KOPT-K1 (cell line): ENCODE measurements around the gene FBXO44.
"Not testable (repeated sequence)": the region's sequence is repeated elsewhere in the genome, so short reads cannot be mapped to it uniquely, and the experiment has no call there.

Experiments used
- H3K27ac ChIP-seq: fragments of 200-600 bp; sonication (generic); 2 replicates; pipeline ENCODE4 v1.5.1; 2016; ENCODE audit warnings: antibody characterized with exemption, mild to moderate bottlenecking, low read depth, low read length; ENCODE audit not compliant: poor library complexity, severe bottlenecking
- H3K36me3 ChIP-seq: fragments of 200-600 bp; sonication (generic); 2 replicates; pipeline ENCODE4 v1.5.1; 2017; ENCODE audit warnings: antibody characterized with exemption, mild to moderate bottlenecking, low read length, moderate library complexity; ENCODE audit not compliant: insufficient read depth
- H3K9me3 ChIP-seq: fragments of 200-600 bp; sonication (generic); 2 replicates; pipeline ENCODE4 v1.5.1; 2017; ENCODE audit warnings: antibody characterized with exemption, low read length, mild to moderate bottlenecking; ENCODE audit not compliant: insufficient read depth, poor library complexity, severe bottlenecking

Gene FBXO44

DNA sequence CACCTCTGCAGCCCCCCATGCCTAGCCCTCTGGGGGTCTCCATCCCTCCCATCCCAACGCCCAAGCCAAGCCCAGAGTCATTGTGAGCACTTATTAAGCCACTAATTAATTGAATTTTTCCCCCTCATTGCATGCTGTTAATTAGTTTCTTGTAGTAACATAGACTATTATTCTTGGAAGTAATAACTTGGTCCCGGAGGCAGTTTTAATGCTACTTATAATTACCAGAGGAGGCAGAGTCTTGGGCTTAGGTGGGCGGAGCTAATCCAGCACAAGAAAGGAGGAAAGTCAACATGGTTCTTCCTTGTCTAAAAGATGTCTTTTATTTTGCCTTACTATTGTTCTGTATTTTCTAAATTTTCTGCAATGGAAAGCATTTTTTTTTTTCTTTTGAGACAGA, 28.1 kb upstream of the FBXO44 start:
- Histone ChIP-seq H3K27ac (no peak overlapping the region), H3K36me3 (no peaks in the 10 kb centered on the region), H3K9me3 (no peaks in the 10 kb centered on the region)

DNA sequence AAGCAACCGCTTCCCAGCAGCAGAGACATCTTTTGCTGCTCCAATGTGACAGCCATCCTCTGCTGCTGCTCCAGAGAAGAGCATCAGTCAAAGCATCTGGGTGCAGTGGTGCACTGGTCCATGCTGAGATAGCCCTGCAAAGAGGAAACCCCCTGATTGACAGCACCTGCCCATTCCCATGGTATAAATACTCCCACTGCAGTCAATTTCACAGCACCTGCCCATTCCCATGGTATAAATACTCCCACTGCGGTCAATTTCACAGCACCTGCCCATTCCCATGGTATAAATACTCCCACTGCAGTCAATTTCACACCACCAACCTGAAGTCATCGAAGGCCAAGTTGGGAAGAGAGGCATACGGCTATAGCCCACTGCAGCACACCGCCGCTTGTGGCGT, 25.9 kb upstream of the FBXO44 start:
- no peak overlapping the region for H3K27ac ChIP-seq
- H3K36me3 ChIP-seq: no peaks in the 10 kb centered on the region
- H3K9me3 ChIP-seq: no peaks in the 10 kb centered on the region

DNA sequence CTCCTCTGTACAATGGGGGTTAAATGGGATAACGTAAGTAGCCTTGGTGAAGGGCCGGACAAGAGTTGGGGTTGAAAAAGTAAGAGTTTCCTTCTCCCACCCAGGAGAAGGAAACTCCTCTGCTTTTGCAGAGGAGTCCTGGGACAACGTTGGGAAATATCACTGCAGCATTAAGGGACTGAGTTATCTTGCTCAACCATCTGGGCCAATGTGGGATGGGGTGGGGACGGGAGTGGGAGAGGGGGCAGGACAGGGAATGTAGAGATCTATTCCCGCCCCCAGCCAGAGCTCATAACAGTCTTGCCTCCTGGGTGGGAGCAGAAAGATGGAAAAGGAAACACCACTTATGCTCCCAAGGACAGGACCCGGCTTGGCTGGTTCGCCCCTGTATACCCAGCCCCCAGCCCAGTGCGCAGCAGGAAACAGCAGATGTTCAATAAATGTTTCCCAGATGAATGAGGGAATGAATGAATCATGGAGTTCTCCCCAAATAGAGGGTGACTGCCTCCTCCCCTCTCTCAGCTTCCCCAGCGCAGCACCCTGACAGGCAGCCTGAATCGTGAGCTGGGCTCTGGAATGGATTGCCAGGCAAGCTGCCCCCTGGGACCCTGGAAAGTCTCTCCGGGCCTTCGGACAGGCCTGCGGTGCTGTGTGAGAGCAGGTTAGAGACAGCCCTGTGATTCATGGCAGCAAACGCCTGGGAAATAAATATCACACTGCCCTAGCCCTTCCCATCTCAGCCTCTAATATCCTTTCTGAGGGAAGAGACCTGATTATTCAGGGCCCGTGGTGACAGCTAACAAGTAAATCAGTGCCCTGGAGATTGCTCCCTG, 25.3 kb upstream of the FBXO44 start:
- Histone ChIP-seq H3K27ac (no peak overlapping the region), H3K9me3 (no peaks in the 10 kb centered on the region), H3K36me3 (no peaks in the 10 kb centered on the region)

DNA sequence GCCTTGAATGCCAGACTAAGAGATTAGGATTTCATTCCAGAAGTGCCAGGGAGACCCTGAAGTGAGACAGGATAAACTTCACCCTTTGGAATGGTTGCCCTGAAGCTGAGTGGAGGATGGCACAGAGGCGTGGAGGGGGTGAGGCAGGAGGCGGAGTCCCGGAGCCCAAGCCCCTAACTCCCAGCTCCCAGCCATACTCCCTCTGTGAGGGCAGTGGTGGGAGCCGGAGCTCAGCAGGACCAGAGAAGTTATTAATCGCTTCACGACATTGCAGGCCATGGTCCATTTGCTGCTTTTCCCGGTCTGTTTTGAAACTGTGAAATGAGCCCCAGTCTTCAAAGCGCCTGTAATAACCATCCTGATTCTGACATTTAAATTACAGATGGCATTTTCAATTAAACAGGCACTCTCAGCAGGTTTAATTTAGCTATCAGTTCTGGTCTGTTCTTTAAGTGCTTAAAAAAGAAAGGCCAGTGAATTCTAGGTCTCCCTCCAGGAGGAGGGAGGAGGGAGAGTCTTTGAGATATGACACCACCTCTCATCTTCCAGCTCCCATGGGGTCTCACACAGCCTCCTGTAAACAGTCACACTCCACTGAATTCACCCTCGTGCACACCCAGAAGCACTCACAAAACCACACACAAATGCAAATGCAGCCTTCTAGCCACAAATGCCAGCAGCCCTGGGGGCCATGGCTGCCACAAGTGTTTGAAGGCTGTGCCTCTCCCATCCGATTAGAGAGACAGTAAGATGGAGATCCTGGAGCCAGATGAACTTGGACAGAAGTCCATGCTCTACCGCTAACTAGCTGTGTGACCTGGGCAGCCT, 20.1 kb upstream of the FBXO44 start:
- H3K27ac ChIP-seq: no peak overlapping the region
- no peaks in the 10 kb centered on the region for H3K36me3 ChIP-seq
- H3K9me3 ChIP-seq: no peaks in the 10 kb centered on the region

DNA sequence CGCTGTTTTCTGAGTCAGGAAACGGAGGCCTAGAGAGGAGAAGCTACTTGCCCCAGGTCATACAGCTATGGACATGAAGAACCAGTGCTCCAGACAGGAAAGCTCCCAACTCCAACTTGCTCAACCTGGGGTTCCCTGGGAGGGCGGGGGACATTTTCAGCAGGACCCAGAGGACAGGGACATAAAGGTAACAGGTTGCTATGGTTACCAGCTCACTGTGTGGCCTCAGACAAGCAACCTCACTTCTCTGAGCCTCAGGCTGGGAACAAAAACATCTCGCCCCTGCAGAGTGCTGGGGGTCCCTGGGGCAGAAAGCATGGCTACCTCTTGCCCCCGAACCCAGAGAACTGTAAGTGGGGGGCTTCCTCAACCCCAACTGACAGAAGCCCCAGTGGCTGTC, 16.6 kb upstream of the FBXO44 start:
- Histone ChIP-seq H3K36me3 (no peaks in the 10 kb centered on the region), H3K9me3 (no peaks in the 10 kb centered on the region), H3K27ac (no peak overlapping the region)

GRCh38 chr1:11639372-11639771, 15.3 kb upstream of the FBXO44 start:
- no peaks in the 10 kb centered on the region for H3K36me3 ChIP-seq
- H3K9me3 ChIP-seq: no peaks in the 10 kb centered on the region
- H3K27ac ChIP-seq: no peak overlapping the region

- no peaks in the 10 kb centered on the region for H3K9me3 ChIP-seq
- H3K36me3 ChIP-seq: no peaks in the 10 kb centered on the region
- no peak overlapping the region for H3K27ac ChIP-seq
These were observed 14.6 kb upstream of the FBXO44 start for GRCh38 chr1:11640101-11640500.

GRCh38 chr1:11640944-11641343, 13.7 kb upstream of the FBXO44 start:
- no peaks in the 10 kb centered on the region for H3K9me3 ChIP-seq

DNA sequence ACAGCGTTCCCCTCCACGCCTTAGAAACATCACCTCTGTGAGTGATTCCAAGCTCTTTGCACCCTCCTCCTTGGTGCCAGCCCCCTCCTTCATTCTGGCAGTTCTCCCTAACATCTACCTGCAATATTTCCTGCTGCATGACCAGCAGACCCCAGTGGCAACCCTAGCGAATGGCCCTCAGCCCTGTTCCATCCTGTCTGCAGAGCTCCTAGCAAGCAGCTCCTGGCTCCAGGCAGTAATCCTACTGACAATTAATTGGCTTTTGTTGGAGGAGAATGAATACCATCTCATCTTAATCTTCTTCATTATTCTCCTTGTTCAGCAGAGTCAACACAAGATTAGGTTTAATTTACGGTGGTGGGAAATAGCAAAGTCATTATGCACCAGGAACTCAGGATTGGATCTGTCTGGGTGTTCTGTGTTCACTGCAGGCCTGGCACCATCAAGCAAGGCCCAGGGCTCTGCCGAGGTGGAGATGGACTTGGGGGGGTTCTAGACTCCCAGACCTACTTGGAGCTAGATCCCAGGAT, 12.8 kb upstream of the FBXO44 start:
- no peak overlapping the region for H3K27ac ChIP-seq
- no peaks in the 10 kb centered on the region for H3K36me3 ChIP-seq

More at GRCh38 chr1:11640944-11641343, 13.7 kb upstream of the FBXO44 start:
- Histone ChIP-seq H3K36me3 (no peaks in the 10 kb centered on the region), H3K27ac (no peak overlapping the region)

DNA sequence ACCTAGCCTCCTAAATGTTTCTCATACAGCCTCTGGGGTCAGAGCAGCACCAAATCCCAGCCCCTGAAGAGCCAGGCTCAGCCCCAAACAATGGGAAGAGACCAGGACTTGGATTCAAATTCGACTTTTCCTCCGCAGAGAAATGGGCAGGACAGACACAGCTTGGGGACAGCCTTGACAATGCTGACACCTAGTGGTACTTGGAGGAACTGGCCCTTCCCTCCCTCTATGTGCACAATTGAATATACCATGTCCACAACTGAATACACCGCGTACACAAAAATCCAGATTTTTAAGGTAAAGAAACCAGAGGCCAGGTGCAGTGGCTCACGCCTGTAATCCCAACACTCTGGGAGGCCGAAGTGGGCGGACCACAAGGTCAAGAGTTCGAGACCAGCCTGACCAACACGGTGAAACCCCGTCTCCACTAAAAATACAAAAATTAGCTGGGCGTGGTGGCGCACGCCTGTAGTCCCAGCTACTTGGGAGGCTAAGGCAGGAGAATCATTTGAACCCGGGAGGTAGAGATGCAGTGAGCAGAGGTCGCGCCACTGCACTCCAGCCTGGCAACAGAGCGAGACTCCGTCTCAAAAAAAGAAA, 12.2 kb upstream of the FBXO44 start:
- H3K27ac ChIP-seq, H3K9me3 ChIP-seq, H3K36me3 ChIP-seq: not testable (repeated sequence)

More for the DNA sequence above, 12.8 kb upstream of the FBXO44 start:
- no peaks in the 10 kb centered on the region for H3K9me3 ChIP-seq

GRCh38 chr1:11643782-11644181, 10.9 kb upstream of the FBXO44 start:
- Histone ChIP-seq H3K9me3 (no peaks in the 10 kb centered on the region), H3K36me3 (no peaks in the 10 kb centered on the region), H3K27ac (no peak overlapping the region)

DNA sequence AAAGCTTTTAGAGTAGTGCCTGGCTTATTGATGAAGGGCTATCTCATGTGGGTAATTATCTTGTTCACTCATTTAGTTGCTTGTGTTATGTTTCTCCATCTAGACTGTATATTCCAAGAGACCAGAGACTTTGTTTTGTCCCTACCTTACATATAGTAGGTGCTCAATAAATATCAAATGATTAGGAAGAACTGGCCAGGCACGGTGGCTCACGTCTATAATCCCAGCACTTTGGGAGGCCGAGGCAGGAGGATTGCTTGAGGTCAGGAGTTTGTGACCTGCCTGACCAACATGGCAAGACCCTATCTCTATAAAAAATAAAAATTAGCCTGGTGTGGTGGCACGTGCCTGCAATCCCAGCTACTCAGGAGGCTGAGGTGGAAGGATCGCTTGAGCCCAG, 9.4 kb upstream of the FBXO44 start:
- no peaks in the 10 kb centered on the region for H3K36me3 ChIP-seq
- no peaks in the 10 kb centered on the region for H3K9me3 ChIP-seq
- H3K27ac ChIP-seq: no peak overlapping the region

- no peak overlapping the region for H3K27ac ChIP-seq
- H3K36me3 ChIP-seq: no peaks in the 10 kb centered on the region
- H3K9me3 ChIP-seq: no peaks in the 10 kb centered on the region
These were observed 8.9 kb upstream of the FBXO44 start for GRCh38 chr1:11645670-11646265.

- no peak overlapping the region for H3K27ac ChIP-seq
- H3K36me3 ChIP-seq: no peaks in the 10 kb centered on the region
- no peaks in the 10 kb centered on the region for H3K9me3 ChIP-seq
These were observed 8.4 kb upstream of the FBXO44 start for GRCh38 chr1:11646317-11646716.

DNA sequence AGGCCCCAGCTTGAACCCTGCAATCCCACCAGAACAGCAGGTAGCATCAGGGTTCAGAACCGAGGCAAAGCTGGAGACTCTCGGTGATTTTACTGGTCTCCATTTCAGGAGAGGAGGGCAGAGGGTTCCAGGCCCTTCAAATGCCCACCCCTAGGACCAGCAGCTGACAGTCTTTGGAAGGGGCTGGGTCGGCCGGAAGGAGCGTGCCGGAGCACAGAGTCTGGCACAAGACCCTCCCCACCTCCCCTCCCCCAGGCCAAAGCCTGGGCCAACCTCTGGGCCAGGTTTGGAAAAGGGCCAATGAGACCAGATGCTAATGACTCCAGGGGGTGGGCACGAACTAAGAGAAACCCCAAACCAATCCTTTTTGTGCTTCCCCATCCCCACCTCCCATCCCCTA, 7.3 kb upstream of the FBXO44 start:
- no peak overlapping the region for H3K27ac ChIP-seq
- H3K9me3 ChIP-seq: no peaks in the 10 kb centered on the region
- no peaks in the 10 kb centered on the region for H3K36me3 ChIP-seq
